ENCODE data around the gene CEP135. TPM values are rescaled to one million over a fixed set of nuclear protein-coding genes. Genes with fewer than 3 reads are reported as not detected.

CEP135 gene
- total RNA-seq, 1 experiment from 2014 or later, result 19.1 TPM

GRCh38 chr4:56078866-56079265, 130.1 kb downstream of the CEP135 start:
- H3K27ac ChIP-seq (ENCODE audit: low read length), result no peak overlapping the region
- intact Hi-C loops (cut with micrococcal nuclease), result no loop called here
- no peak overlapping the region for H3K4me3 ChIP-seq (ENCODE audit: low read length)
- no peak for TF ChIP-seq EZH2 (IDR thresholded peaks at IDR 0.05; ENCODE audit: low read length, unreplicated experiment)
- TF ChIP-seq EZH2phosphoT487 (IDR thresholded peaks at IDR 0.05; ENCODE audit: borderline replicate concordance, low read length), result no peak
- no peak for TF ChIP-seq CTCF (conservative IDR thresholded peaks at IDR 0.05; ENCODE audit: low read depth, low read length)
- ChIA-PET POLR2A (ENCODE audit: unreplicated experiment) (no interaction called here), CTCF (no interaction called here)
- no peaks in the 10 kb centered on the region for H3K9me2 ChIP-seq (replicated peaks; ENCODE audit: low read length)
- H3K9me3 ChIP-seq (ENCODE audit: low read length), result 0 out of 2 replicates have a peak, but pooled peaks cover 6% of the 10 kb centered on the region
- ATAC-seq (no peak), DNase-seq (no peak)
- no TSS peak for BruUV-seq (replicated peaks)
- peaks cover 1% of the 10 kb centered on the region; the same call in 1 of the 2 replicates for H3K27me3 ChIP-seq (ENCODE audit: low read length)
- H3K4me2 ChIP-seq (ENCODE audit: low read length), result no peak overlapping the region
- no peaks in the 10 kb centered on the region for H3K4me1 ChIP-seq (ENCODE audit: insufficient read depth, low read length)
- no peak overlapping the region for H3K9ac ChIP-seq (ENCODE audit: low read length)
- H2AFZ ChIP-seq (ENCODE audit: low read length), result no peak overlapping the region
- no peaks in the 10 kb centered on the region for H4K20me1 ChIP-seq (ENCODE audit: low read length)
- H3F3A ChIP-seq (ENCODE audit: low read length, unreplicated experiment), result no peaks in the 10 kb centered on the region
- H3K36me3 ChIP-seq (ENCODE audit: low read depth, low read length), result no peaks in the 10 kb centered on the region
- no peaks in the 10 kb centered on the region for H3K79me2 ChIP-seq (ENCODE audit: low read length)

GRCh38 chr4:56080384-56080783, 131.6 kb downstream of the CEP135 start:
- Histone ChIP-seq H3K36me3 (ENCODE audit: low read depth, low read length) (no peaks in the 10 kb centered on the region), H3F3A (ENCODE audit: low read length, unreplicated experiment) (no peaks in the 10 kb centered on the region), H4K20me1 (ENCODE audit: low read length) (no peaks in the 10 kb centered on the region), H3K9ac (ENCODE audit: low read length) (no peak overlapping the region), H3K4me2 (ENCODE audit: low read length) (no peak overlapping the region), H3K79me2 (ENCODE audit: low read length) (no peaks in the 10 kb centered on the region), H3K9me2 (replicated peaks; ENCODE audit: low read length) (no peaks in the 10 kb centered on the region), H3K27me3 (ENCODE audit: low read length) (peaks cover 2% of the 10 kb centered on the region; the same call in 1 of the 2 replicates), H3K9me3 (ENCODE audit: low read length) (0 out of 2 replicates have a peak, but pooled peaks cover 6% of the 10 kb centered on the region), H2AFZ (ENCODE audit: low read length) (no peak overlapping the region), H3K27ac (ENCODE audit: low read length) (no peak overlapping the region), H3K4me3 (ENCODE audit: low read length) (no peak overlapping the region), H3K4me1 (ENCODE audit: insufficient read depth, low read length) (no peaks in the 10 kb centered on the region)
- TF ChIP-seq EZH2 (IDR thresholded peaks at IDR 0.05; ENCODE audit: low read length, unreplicated experiment) (no peak), EZH2phosphoT487 (IDR thresholded peaks at IDR 0.05; ENCODE audit: borderline replicate concordance, low read length) (no peak), CTCF (conservative IDR thresholded peaks at IDR 0.05; ENCODE audit: low read depth, low read length) (no peak)
- intact Hi-C loops (cut with micrococcal nuclease), result no loop called here
- DNase-seq (no peak), ATAC-seq (no peak)
- no TSS peak for BruUV-seq (replicated peaks)
- ChIA-PET POLR2A (ENCODE audit: unreplicated experiment) (no interaction called here), CTCF (no interaction called here)

- Histone ChIP-seq H3K4me1 (ENCODE audit: insufficient read depth, low read length) (no peaks in the 10 kb centered on the region), H3K27ac (ENCODE audit: low read length) (no peak overlapping the region), H2AFZ (ENCODE audit: low read length) (no peak overlapping the region), H3K4me3 (ENCODE audit: low read length) (no peak overlapping the region), H4K20me1 (ENCODE audit: low read length) (no peaks in the 10 kb centered on the region), H3K4me2 (ENCODE audit: low read length) (no peak overlapping the region), H3K79me2 (ENCODE audit: low read length) (no peaks in the 10 kb centered on the region), H3K9me3 (ENCODE audit: low read length) (no peaks in the 10 kb centered on the region), H3F3A (ENCODE audit: low read length, unreplicated experiment) (no peaks in the 10 kb centered on the region), H3K27me3 (ENCODE audit: low read length) (peaks cover 7% of the 10 kb centered on the region; the same call in 1 of the 2 replicates), H3K36me3 (ENCODE audit: low read depth, low read length) (no peaks in the 10 kb centered on the region), H3K9ac (ENCODE audit: low read length) (no peak overlapping the region), H3K9me2 (replicated peaks; ENCODE audit: low read length) (no peaks in the 10 kb centered on the region)
- ChIA-PET CTCF (no interaction called here), POLR2A (ENCODE audit: unreplicated experiment) (no interaction called here)
- TF ChIP-seq CTCF (conservative IDR thresholded peaks at IDR 0.05; ENCODE audit: low read depth, low read length), result no peak
- no peak for TF ChIP-seq EZH2 (IDR thresholded peaks at IDR 0.05; ENCODE audit: low read length, unreplicated experiment)
- no peak for TF ChIP-seq EZH2phosphoT487 (IDR thresholded peaks at IDR 0.05; ENCODE audit: borderline replicate concordance, low read length)
- DNase-seq (no peak), ATAC-seq (no peak)
- no TSS peak for BruUV-seq (replicated peaks)
- intact Hi-C loops (cut with micrococcal nuclease), result no loop called here
Measured at GRCh38 chr4:56082829-56083228, 134.1 kb downstream of the CEP135 start.

Other genes with a start within 250 kb of the CEP135 start
- gene EXOC1L, start 129.2 kb upstream of the CEP135 start, total RNA-seq (2014; rRNA removed), result not detected in 2 replicates
- gene EXOC1, start 95.3 kb upstream of the CEP135 start, total RNA-seq (2014; rRNA removed), result 23.7 and 37.4 TPM in 2 replicates

All from PC-3 (cell line).